ENCODE measurements around the gene FRAS1.
"Not testable (repeated sequence)": the region's sequence is repeated elsewhere in the genome, so short reads cannot be mapped to it uniquely, and the experiment has no call there.

The FRAS1 gene

DNA sequence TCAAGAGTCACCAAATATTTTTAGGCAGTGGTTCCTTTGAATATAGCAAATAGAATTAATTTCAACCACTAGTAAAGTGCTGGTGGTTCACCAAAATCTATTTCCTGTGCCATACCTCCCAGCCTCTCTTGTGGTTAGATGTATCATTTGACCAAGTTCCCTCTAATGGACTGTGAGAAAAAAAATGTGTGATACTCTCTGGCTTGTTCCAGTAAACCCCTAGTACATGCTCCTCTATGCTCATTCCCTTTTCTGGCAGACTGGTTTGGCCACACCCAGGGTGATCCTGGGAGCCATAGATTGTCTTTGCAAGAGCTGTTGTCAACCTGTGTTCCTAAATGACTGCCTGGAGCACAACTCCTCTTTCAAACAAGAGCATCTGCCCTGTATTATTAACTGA, 109.5 kb downstream of the FRAS1 start:
- no peak for DNase-seq (ENCODE audit: insufficient read length, low spot score)
- no peak for FAIRE-seq
- TF ChIP-seq POLR2A (IDR thresholded peaks at IDR 0.05; ENCODE audit: low read depth, low read length) (no peak), TAF1 (IDR thresholded peaks at IDR 0.05; ENCODE audit: low read depth, low read length) (no peak), POU2F2 (IDR thresholded peaks at IDR 0.05; ENCODE audit: low read depth, low read length) (no peak), PAX5 (IDR thresholded peaks at IDR 0.05; ENCODE audit: insufficient read depth, low read length, severe bottlenecking) (no peak), POLR2AphosphoS5 (IDR thresholded peaks at IDR 0.05; ENCODE audit: low read depth, low read length) (no peak), SPI1 (IDR thresholded peaks at IDR 0.05; ENCODE audit: low read depth, low read length) (no peak)

DNA sequence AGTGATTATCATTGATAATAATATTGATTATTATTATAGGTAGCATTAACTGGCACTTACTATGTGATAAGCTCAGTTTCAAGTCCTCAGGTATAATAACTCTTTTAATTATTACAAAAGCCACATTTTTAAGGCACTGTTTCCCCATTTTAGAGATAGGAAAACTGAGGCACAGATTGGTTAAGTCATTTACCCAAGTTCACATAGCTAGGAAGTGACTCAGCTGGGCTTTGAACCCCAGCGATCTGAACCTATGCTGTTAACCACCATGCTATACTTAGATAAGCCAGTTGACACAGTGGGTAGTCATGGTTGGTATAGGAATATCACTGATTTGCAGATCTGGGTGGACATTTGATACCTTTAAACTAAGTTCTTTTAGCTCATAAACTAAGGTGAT, 110.4 kb downstream of the FRAS1 start:
- DNase-seq (ENCODE audit: insufficient read length, low spot score): no peak
- no peak for FAIRE-seq
- no peak for TF ChIP-seq POLR2A (IDR thresholded peaks at IDR 0.05; ENCODE audit: low read depth, low read length)
- TF ChIP-seq POU2F2 (IDR thresholded peaks at IDR 0.05; ENCODE audit: low read depth, low read length): no peak
- no peak for TF ChIP-seq POLR2AphosphoS5 (IDR thresholded peaks at IDR 0.05; ENCODE audit: low read depth, low read length)
- no peak for TF ChIP-seq SPI1 (IDR thresholded peaks at IDR 0.05; ENCODE audit: low read depth, low read length)
- no peak for TF ChIP-seq PAX5 (IDR thresholded peaks at IDR 0.05; ENCODE audit: insufficient read depth, low read length, severe bottlenecking)
- no peak for TF ChIP-seq TAF1 (IDR thresholded peaks at IDR 0.05; ENCODE audit: low read depth, low read length)

DNA sequence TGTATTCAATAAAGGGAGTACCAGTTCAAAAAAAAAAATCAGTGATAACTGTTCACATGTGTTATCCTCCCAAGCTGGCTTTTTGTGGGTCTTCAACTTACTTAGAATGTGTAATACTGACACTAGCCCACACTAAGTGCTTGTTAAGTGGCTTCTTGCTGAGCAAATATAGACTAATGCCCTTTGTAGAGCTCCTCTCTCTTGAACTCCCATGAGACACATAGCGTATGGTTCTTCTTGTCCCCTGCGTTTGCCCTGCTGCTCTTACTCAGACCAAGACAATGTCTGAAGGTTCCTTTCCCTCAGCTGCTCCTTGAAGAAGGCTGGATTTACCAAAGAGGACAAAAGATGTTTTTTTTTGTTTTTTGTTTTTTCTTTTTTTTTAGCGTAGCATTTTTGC, 110.9 kb downstream of the FRAS1 start:
- no peak for FAIRE-seq
- no peak for DNase-seq (ENCODE audit: insufficient read length, low spot score)

DNA sequence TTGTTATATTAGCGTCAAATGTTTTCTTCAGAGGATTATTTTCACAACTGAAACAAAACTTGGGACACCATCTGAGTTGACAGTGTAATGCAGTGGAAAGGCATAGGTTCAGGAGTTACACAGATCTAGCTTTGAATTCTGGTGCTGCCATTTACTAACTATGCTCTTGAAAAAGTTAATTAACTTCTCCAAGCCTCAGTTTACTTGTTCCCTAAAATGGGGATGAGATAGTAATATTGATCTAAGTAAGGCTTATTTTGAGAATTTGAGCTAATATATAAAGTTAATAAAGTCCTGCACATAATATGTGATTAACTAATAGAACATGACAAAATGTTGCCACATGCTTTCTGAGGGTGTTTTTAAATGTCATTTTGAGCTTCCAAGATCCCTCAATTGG, 112.6 kb downstream of the FRAS1 start:
- DNase-seq (ENCODE audit: insufficient read length, low spot score) (no peak), FAIRE-seq (no peak)
- no peak for TF ChIP-seq POLR2AphosphoS5 (IDR thresholded peaks at IDR 0.05; ENCODE audit: low read depth, low read length)

More for the DNA sequence above, 110.9 kb downstream of the FRAS1 start:
- TF ChIP-seq SPI1 (IDR thresholded peaks at IDR 0.05; ENCODE audit: low read depth, low read length): no peak
- TF ChIP-seq POLR2A (IDR thresholded peaks at IDR 0.05; ENCODE audit: low read depth, low read length): no peak
- TF ChIP-seq POU2F2 (IDR thresholded peaks at IDR 0.05; ENCODE audit: low read depth, low read length): no peak
- no peak for TF ChIP-seq POLR2AphosphoS5 (IDR thresholded peaks at IDR 0.05; ENCODE audit: low read depth, low read length)
- TF ChIP-seq PAX5 (IDR thresholded peaks at IDR 0.05; ENCODE audit: insufficient read depth, low read length, severe bottlenecking): no peak
- no peak for TF ChIP-seq TAF1 (IDR thresholded peaks at IDR 0.05; ENCODE audit: low read depth, low read length)

DNA sequence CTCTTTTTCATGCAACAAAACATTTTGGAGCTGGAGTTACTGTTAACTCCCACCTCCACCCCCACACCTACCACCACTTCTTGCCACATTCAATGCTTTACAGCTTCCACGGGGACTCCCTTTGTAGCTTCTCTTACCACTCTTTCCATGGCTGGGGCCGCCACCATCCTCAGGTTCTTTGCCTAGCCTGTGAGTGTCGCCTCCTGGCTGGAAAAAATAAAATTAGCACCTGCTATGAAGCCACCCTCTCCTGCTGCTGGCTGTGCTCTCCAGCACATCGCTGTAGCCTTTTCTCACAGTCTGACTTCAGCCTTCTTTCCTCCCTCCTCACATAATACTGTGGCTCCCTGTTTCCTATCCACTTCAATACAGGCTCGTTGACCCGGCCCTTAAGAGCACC, 114.4 kb downstream of the FRAS1 start:
- DNase-seq (ENCODE audit: insufficient read length, low spot score) (no peak), FAIRE-seq (no peak)
- TF ChIP-seq SPI1 (IDR thresholded peaks at IDR 0.05; ENCODE audit: low read depth, low read length) (no peak), PAX5 (IDR thresholded peaks at IDR 0.05; ENCODE audit: insufficient read depth, low read length, severe bottlenecking) (no peak), POU2F2 (IDR thresholded peaks at IDR 0.05; ENCODE audit: low read depth, low read length) (no peak), TAF1 (IDR thresholded peaks at IDR 0.05; ENCODE audit: low read depth, low read length) (no peak), POLR2AphosphoS5 (IDR thresholded peaks at IDR 0.05; ENCODE audit: low read depth, low read length) (no peak), POLR2A (IDR thresholded peaks at IDR 0.05; ENCODE audit: low read depth, low read length) (no peak)

DNA sequence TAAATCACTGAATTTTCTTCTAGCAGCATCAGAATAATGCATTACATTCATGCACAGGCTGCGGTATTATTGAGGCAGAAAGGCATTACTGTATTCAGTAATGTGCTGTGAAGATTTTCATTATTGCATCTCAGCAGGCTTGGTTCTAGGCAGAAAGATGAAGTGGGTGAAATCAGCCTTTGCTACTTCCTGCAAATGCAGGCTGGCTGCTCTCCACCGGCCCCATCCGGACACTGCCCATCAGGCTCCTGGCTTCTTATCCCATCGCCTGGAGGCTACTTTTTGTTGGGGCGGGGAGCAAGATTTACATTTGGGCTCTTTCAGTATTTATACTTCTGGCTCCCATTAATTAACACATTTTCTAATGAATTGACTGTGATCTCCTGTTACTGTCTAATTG, 117.8 kb downstream of the FRAS1 start:
- TF ChIP-seq PAX5 (IDR thresholded peaks at IDR 0.05; ENCODE audit: insufficient read depth, low read length, severe bottlenecking) (no peak), TAF1 (IDR thresholded peaks at IDR 0.05; ENCODE audit: low read depth, low read length) (no peak), POLR2AphosphoS5 (IDR thresholded peaks at IDR 0.05; ENCODE audit: low read depth, low read length) (no peak), POLR2A (IDR thresholded peaks at IDR 0.05; ENCODE audit: low read depth, low read length) (no peak), SPI1 (IDR thresholded peaks at IDR 0.05; ENCODE audit: low read depth, low read length) (no peak), POU2F2 (IDR thresholded peaks at IDR 0.05; ENCODE audit: low read depth, low read length) (no peak)
- DNase-seq (ENCODE audit: insufficient read length, low spot score): no peak
- no peak for FAIRE-seq

DNA sequence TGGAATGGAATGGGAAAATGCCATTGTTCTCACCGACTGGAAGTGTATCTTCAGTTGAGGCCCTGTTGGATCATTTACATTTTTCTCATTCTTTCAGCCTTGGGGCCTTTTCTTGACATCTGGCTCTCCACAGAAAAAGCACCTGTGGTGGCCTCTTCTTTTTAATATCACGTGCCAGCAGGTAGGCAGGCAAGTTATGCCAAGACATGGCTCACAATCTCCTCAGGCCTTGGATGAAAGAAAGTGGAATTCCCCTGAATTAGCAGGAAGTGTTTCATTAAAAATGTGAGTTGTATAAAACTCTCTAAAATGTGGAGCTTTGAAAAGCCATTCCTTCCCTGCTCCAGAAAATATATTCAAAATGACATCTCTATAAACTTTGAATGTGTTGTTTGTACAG, 122.1 kb downstream of the FRAS1 start:
- FAIRE-seq: no peak
- no peak for DNase-seq (ENCODE audit: insufficient read length, low spot score)
- no peak for TF ChIP-seq POLR2A (IDR thresholded peaks at IDR 0.05; ENCODE audit: low read depth, low read length)
- TF ChIP-seq TAF1 (IDR thresholded peaks at IDR 0.05; ENCODE audit: low read depth, low read length): no peak
- TF ChIP-seq PAX5 (IDR thresholded peaks at IDR 0.05; ENCODE audit: insufficient read depth, low read length, severe bottlenecking): no peak

DNA sequence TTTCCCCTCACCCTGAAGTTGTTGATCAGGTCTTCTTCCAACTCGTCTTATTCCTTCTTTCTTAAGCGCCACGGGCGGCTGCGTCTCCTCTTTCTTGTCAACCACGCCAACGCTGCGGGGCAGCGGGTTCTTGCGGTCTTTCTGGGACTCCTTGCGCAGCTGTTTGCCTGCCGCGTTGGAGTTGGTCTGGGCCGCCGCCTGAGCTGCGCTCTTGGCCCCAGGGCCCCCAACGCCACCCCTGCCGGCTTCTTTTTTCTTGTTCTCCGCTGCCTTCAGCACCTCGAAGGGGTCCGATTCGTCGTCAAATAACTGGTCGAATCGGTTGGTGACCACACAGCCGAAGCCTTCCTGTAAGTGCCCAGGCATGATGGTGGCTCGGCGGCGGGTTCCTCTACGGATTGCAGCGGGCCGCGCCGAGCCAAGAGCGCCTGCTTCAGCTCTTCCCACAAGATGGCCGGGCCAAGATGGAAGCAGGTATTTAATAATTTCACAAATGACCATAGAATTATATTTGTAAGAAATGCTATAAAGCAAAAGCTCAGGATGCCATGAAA, 124.6 kb downstream of the FRAS1 start:
- not testable (repeated sequence) for FAIRE-seq; DNase-seq (ENCODE audit: insufficient read length, low spot score)

DNA sequence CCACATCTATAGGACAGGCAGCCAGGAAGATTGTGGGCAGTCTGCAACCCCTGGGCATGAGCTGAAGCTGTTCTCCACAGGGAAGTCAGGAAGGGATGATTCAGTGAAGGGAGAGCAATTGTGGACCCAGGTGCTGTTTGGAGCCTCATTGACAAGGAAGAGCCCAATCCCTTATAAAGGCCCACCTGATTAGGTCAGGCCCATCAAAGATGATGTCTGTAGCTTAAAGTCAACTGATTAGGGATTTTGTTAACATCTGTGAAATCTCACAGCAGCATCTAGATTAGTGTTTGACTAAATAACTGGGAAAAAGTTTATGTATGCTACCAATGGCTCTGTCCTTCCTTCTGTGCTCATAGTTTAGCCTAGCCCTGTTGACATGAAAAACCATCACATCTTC, 127.5 kb downstream of the FRAS1 start:
- DNase-seq (ENCODE audit: insufficient read length, low spot score): no peak
- no peak for TF ChIP-seq SPI1 (IDR thresholded peaks at IDR 0.05; ENCODE audit: low read depth, low read length)
- no peak for TF ChIP-seq POLR2A (IDR thresholded peaks at IDR 0.05; ENCODE audit: low read depth, low read length)
- TF ChIP-seq POU2F2 (IDR thresholded peaks at IDR 0.05; ENCODE audit: low read depth, low read length): no peak
- no peak for TF ChIP-seq POLR2AphosphoS5 (IDR thresholded peaks at IDR 0.05; ENCODE audit: low read depth, low read length)
- FAIRE-seq: no peak

DNA sequence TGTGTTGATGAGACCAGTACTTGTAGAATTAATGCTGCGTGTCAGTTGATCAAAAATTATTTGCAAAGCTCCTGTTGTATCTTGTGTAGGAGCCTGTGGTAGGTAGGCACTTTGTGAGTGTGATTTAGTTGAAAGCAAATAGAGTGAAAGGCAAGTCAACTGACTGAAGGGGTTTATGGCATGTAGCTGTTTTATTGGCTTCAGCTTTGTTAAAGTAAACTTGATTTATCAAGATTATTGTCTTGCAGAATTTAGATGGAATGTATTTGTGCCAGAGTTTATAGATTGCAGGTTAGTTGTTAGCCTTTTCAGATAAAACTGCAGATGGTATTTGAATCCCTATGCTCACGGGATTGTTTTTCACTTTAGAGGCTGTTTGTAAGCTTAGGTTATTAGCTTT, 128.0 kb downstream of the FRAS1 start:
- DNase-seq (ENCODE audit: insufficient read length, low spot score) (no peak), FAIRE-seq (no peak)
- no peak for TF ChIP-seq PAX5 (IDR thresholded peaks at IDR 0.05; ENCODE audit: insufficient read depth, low read length, severe bottlenecking)
- TF ChIP-seq TAF1 (IDR thresholded peaks at IDR 0.05; ENCODE audit: low read depth, low read length): no peak
- no peak for TF ChIP-seq SPI1 (IDR thresholded peaks at IDR 0.05; ENCODE audit: low read depth, low read length)
- no peak for TF ChIP-seq POLR2A (IDR thresholded peaks at IDR 0.05; ENCODE audit: low read depth, low read length)
- no peak for TF ChIP-seq POU2F2 (IDR thresholded peaks at IDR 0.05; ENCODE audit: low read depth, low read length)
- no peak for TF ChIP-seq POLR2AphosphoS5 (IDR thresholded peaks at IDR 0.05; ENCODE audit: low read depth, low read length)

All from GM12891 (cell line).